GM12878 (cell line): Measurements from ENCODE around the gene SCN10A. TPM values are rescaled to one million over a fixed set of nuclear protein-coding genes. Genes with fewer than 3 reads are reported as not detected.

Experiments
- ATAC-seq: fragments of 200-7000 bp; cut with Tn5 transposase; 3 replicates; pipeline ENCODE4 v1.9.1; 2020; ENCODE audit warnings: mild to moderate bottlenecking, moderate library complexity
- BruUV-seq: library from RNA; stranded (reverse); fragments of 400-500 nt; replicated peaks from 2 replicates; lab custom pipeline; 2021; lab: Mats Ljungman, UMichigan
- CTCF ChIA-PET: fragments of 300-600 bp; sonication (Branson Sonifier 250); formaldehyde crosslinking; extraction: SDS; loops from one replicate; lab custom pipeline; 2021; ENCODE audit warnings: inconsistent platforms; lab: Yijun Ruan, JAX
- POLR2A ChIA-PET: fragments of 350-600 bp; formaldehyde crosslinking; extraction: SDS; loops from one replicate; lab custom pipeline; 2021; ENCODE audit warnings: inconsistent platforms; lab: Charles Lee
- RAD21 ChIA-PET: fragments of 300-600 bp; sonication (Branson Sonifier 250); formaldehyde crosslinking; loops from one replicate; lab custom pipeline; 2023; ENCODE audit warnings: antibody characterized with exemption; ENCODE audit not compliant: unreplicated experiment; lab: Charles Lee
- SMC1A ChIA-PET: fragments of 300-600 bp; sonication (Branson Sonifier 250); formaldehyde crosslinking; loops from one replicate; lab custom pipeline; 2023; ENCODE audit not compliant: unreplicated experiment, uncharacterized antibody; lab: Charles Lee
- DNase-seq: peaks from one replicate; pipeline ENCODE4 v3.0.0-alpha.2; 2011; ENCODE audit warnings: low read depth, low spot score
- FAIRE-seq: peaks from 3 replicates; lab custom pipeline; 2011; peaks lifted over from hg19 to GRCh38; lab: Jason Lieb, UNC
- H2AFZ ChIP-seq: 2 replicates; pipeline ENCODE4 v1.6.0; 2011; ENCODE audit warnings: low read depth, low read length, control low read depth; ENCODE audit not compliant: control insufficient read depth
- H3K27ac ChIP-seq: 2 replicates; pipeline ENCODE4 v1.5.1; 2011; ENCODE audit warnings: control low read depth; ENCODE audit not compliant: control insufficient read depth, insufficient read depth
- H3K27me3 ChIP-seq, 2 experiments: replicated peaks in 1 of 2; 2 replicates each; pipeline versions ENCODE4 v1.6.0 to v1.6.1; 2011; ENCODE audit warnings: low read length in 1 of 2; ENCODE audit not compliant: control insufficient read depth in 2 of 2, insufficient read depth in 2 of 2
- H3K36me3 ChIP-seq, 2 experiments: 2 replicates each; pipeline ENCODE4 v1.5.1; 2011; ENCODE audit warnings: low read length in 1 of 2; ENCODE audit not compliant: control insufficient read depth in 2 of 2, insufficient read depth in 2 of 2
- H3K4me1 ChIP-seq: 2 replicates; pipeline ENCODE4 v1.6.1; 2011; ENCODE audit warnings: mild to moderate bottlenecking, low read length, moderate library complexity, mixed read lengths; ENCODE audit not compliant: control insufficient read depth, insufficient read depth
- H3K4me2 ChIP-seq: 2 replicates; pipeline ENCODE4 v1.6.0; 2011; ENCODE audit warnings: control low read depth; ENCODE audit not compliant: control insufficient read depth, insufficient read depth
- H3K4me3 ChIP-seq: fragments of 200-600 bp; sonication (generic); 2 replicates; pipeline ENCODE4 v1.5.1; 2016
- H3K79me2 ChIP-seq: 2 replicates; pipeline ENCODE4 v1.6.0; 2011; ENCODE audit warnings: low read length; ENCODE audit not compliant: control insufficient read depth, insufficient read depth
- H3K9ac ChIP-seq: 2 replicates; pipeline ENCODE4 v1.8.0; 2011; ENCODE audit warnings: low read length, control low read depth, mixed read lengths; ENCODE audit not compliant: control insufficient read depth, insufficient read depth
- H3K9me3 ChIP-seq: replicated peaks from 3 replicates; pipeline ENCODE4 v1.5.1; 2011; ENCODE audit warnings: mild to moderate bottlenecking, low read length; ENCODE audit not compliant: control insufficient read depth, insufficient read depth
- H4K20me1 ChIP-seq: 2 replicates; pipeline ENCODE4 v1.6.0; 2011; ENCODE audit not compliant: control insufficient read depth, insufficient read depth
- ATF7 ChIP-seq: fragments of 450-650 bp; IDR thresholded peaks from 2 replicates; pipeline ENCODE4 v1.6.1; 2016; ENCODE audit warnings: low read depth, mild to moderate bottlenecking
- EZH2 ChIP-seq: IDR thresholded peaks from 2 replicates; pipeline ENCODE4 v1.6.1; 2012; ENCODE audit warnings: low read depth, mild to moderate bottlenecking, control low read depth, inconsistent platforms, low read length, borderline replicate concordance; ENCODE audit not compliant: control insufficient read depth
- HDAC6 ChIP-seq: fragments of 200-600 bp; sonication (generic); IDR thresholded peaks from one replicate; pipeline ENCODE4 v1.8.0; 2017; ENCODE audit warnings: antibody characterized with exemption; ENCODE audit not compliant: unreplicated experiment
- MEF2A ChIP-seq: IDR thresholded peaks from 2 replicates; pipeline ENCODE4 v1.6.1; 2011; ENCODE audit warnings: low read depth, mild to moderate bottlenecking, low read length, moderate library complexity; ENCODE audit not compliant: insufficient read depth
- MTA3 ChIP-seq: IDR thresholded peaks from 2 replicates; pipeline ENCODE4 v1.6.1; 2012; ENCODE audit warnings: low read length, inconsistent platforms, borderline replicate concordance
- NR2C1 ChIP-seq: fragments of 450-650 bp; IDR thresholded peaks from 2 replicates; pipeline ENCODE4 v1.6.1; 2017; ENCODE audit warnings: antibody characterized with exemption, mild to moderate bottlenecking, moderate library complexity
- NR2C2 ChIP-seq: IDR thresholded peaks from 2 replicates; pipeline ENCODE4 v1.6.1; 2011; ENCODE audit warnings: borderline replicate concordance, low read depth; ENCODE audit not compliant: control insufficient read depth, insufficient read length
- PAX8 ChIP-seq: fragments of 450-650 bp; IDR thresholded peaks from 2 replicates; pipeline ENCODE4 v1.6.1; 2017; ENCODE audit warnings: mild to moderate bottlenecking, moderate library complexity
- POLR2A ChIP-seq: IDR thresholded peaks from 2 replicates; pipeline ENCODE4 v1.6.1; 2011; ENCODE audit warnings: low read depth, mild to moderate bottlenecking, low read length
- POLR2AphosphoS2 ChIP-seq: IDR thresholded peaks from 2 replicates; pipeline ENCODE4 v1.6.1; 2011; ENCODE audit warnings: low read depth, mild to moderate bottlenecking, low read length, improper control_type of control experiment, moderate library complexity
- POU2F2 ChIP-seq: IDR thresholded peaks from 3 replicates; pipeline ENCODE4 v1.6.1; 2011; ENCODE audit warnings: low read depth, mild to moderate bottlenecking, low read length, borderline replicate concordance
- RAD51 ChIP-seq: fragments of 450-650 bp; IDR thresholded peaks from 2 replicates; pipeline ENCODE4 v1.6.1; 2016; ENCODE audit warnings: moderate library complexity, mild to moderate bottlenecking, inconsistent platforms
- RELA ChIP-seq: fragments of 450-650 bp; IDR thresholded peaks from 2 replicates; pipeline ENCODE4 v1.8.0; 2014; ENCODE audit warnings: borderline replicate concordance; ENCODE audit not compliant: partially characterized antibody
- SMC3 ChIP-seq: IDR thresholded peaks from 2 replicates; pipeline ENCODE4 v1.6.1; 2011; ENCODE audit warnings: low read length, improper control_type of control experiment, borderline replicate concordance
- SREBF2 ChIP-seq: IDR thresholded peaks from 2 replicates; pipeline ENCODE4 v1.6.1; 2012; ENCODE audit warnings: mild to moderate bottlenecking, low read length
- TCF7 ChIP-seq: IDR thresholded peaks from 2 replicates; pipeline ENCODE4 v1.6.1; 2014; ENCODE audit warnings: antibody characterized with exemption, borderline replicate concordance
- ZBTB40 ChIP-seq: fragments of 450-650 bp; IDR thresholded peaks from 2 replicates; pipeline ENCODE4 v1.6.1; 2016; ENCODE audit warnings: mild to moderate bottlenecking, moderate library complexity, borderline replicate concordance
- WGBS: methylation state at CpG from one replicate; pipeline ENCODE4 v1.1.6; 2016; ENCODE audit warnings: low lambda C conversion rate; ENCODE audit not compliant: insufficient replicate concordance, insufficient coverage; ENCODE audit errors: missing lambda C conversion rate; 5-methylcytosine and 5-hydroxymethylcytosine counted together
- in situ Hi-C: fragments of 300-500 bp; cut with MboI; formaldehyde crosslinking; loops from 9 replicates; pipeline ENCODE4 v1.14.3; 2018; ENCODE audit warnings: mixed read lengths
- intact Hi-C: fragments of 100-400 bp; cut with micrococcal nuclease; formaldehyde crosslinking; loops from one replicate; pipeline ENCODE4 v1.14.2; 2022; ENCODE audit not compliant: unreplicated experiment
- polyA plus RNA-seq, 11 experiments: library from polyadenylated mRNA; depleted of rRNA in 4 of 11; unstranded in 6 of 11; stranded (reverse) in 5 of 11; fragments of >200 nt; fragmentation: Nextera tagmentation in 4 of 11; fragmentation: Illumina TruSeq in 1 of 11; extraction: Ambion mirVana in 4 of 11; extraction: Trizol in 1 of 11; gene quantifications; 1 replicate in 1 of 11; 2 replicates in 10 of 11; pipeline versions ENCODE4 v1.2.1 to v1.2.3, GENCODE V29; 2011 to 2016; ENCODE audit warnings: inconsistent platforms in 2 of 11, missing spikeins in 2 of 11, low read depth in 1 of 11
- total RNA-seq, 4 experiments: library from RNA; depleted of rRNA in 3 of 4; stranded (reverse); fragments of >200 nt in 3 of 4; fragmentation: Illumina TruSeq in 1 of 4; extraction: Trizol in 1 of 4; gene quantifications; 2 replicates each; pipeline versions ENCODE4 v1.2.1 to v1.2.3, GENCODE V29; 2013 to 2021
- TF ChIP-seq, protein P1 (sequence below): fragments of 450-650 bp; IDR thresholded peaks from 2 replicates; pipeline ENCODE4 v1.6.1; 2017; ENCODE audit warnings: borderline replicate concordance

The SCN10A gene
- total and polyA plus RNA-seq, 10 of the 15 experiments (the other 5 are each of a cell fraction or from before 2014, with no cell fraction given): not detected

- TF ChIP-seq, protein P1, sequence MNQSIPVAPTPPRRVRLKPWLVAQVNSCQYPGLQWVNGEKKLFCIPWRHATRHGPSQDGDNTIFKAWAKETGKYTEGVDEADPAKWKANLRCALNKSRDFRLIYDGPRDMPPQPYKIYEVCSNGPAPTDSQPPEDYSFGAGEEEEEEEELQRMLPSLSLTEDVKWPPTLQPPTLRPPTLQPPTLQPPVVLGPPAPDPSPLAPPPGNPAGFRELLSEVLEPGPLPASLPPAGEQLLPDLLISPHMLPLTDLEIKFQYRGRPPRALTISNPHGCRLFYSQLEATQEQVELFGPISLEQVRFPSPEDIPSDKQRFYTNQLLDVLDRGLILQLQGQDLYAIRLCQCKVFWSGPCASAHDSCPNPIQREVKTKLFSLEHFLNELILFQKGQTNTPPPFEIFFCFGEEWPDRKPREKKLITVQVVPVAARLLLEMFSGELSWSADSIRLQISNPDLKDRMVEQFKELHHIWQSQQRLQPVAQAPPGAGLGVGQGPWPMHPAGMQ: no peak
- TF ChIP-seq RAD51: no peak
- TF ChIP-seq POLR2AphosphoS2: no peak
- TF ChIP-seq POU2F2: no peak
- TF ChIP-seq ATF7: no peak
- TF ChIP-seq POLR2A: no peak
- TF ChIP-seq HDAC6: no peak
- TF ChIP-seq PAX8: no peak
- no peak for TF ChIP-seq NR2C1
- TF ChIP-seq MEF2A: no peak
- TF ChIP-seq EZH2: no peak
- TF ChIP-seq SREBF2: no peak
- no peak for TF ChIP-seq TCF7
- TF ChIP-seq, all 136 proteins: peak for 0
These were observed 85.7 kb downstream of the SCN10A start (continued) for GRCh38 chr3:38730281-38730680.

GRCh38 chr3:38728008-38728407, 88.0 kb downstream of the SCN10A start:
- ChIA-PET RAD21 (no interaction called here), POLR2A (no interaction called here), CTCF (no interaction called here), SMC1A (no interaction called here)
- no TSS peak for BruUV-seq
- Histone ChIP-seq H3K4me2 (no peak overlapping the region), H3K4me1 (no peaks in the 10 kb centered on the region), H3K4me3 (no peak overlapping the region), H3K9ac (no peak overlapping the region), H3K79me2 (no peaks in the 10 kb centered on the region), H3K36me3 (no peaks in the 10 kb centered on the region), H3K27ac (no peak overlapping the region), H3K27me3 (no peaks in the 10 kb centered on the region; a peak in 2 of 4 replicates), H4K20me1 (no peaks in the 10 kb centered on the region), H3K9me3 (no peaks in the 10 kb centered on the region), H2AFZ (no peak overlapping the region)
- in situ Hi-C loops (no loop called here), intact Hi-C loops (no loop called here)
- 0% methylated on average over 1 of the region's 1 CpG for WGBS
- TF ChIP-seq MTA3 (no peak), NR2C2 (no peak), ZBTB40 (no peak), RELA (no peak), SMC3 (no peak)
- FAIRE-seq: no peak
- no peak for DNase-seq
- ATAC-seq: no peak
